Neuronal stem cell (in vitro differentiated cells): ENCODE data around the gene TM9SF3.

ENCODE experiments used
- DNase-seq: peaks from one replicate; pipeline ENCODE4 v3.0.0-alpha.2; 2013; ENCODE audit warnings: low spot score
- H2AFZ ChIP-seq: one replicate; pipeline ENCODE4 v1.6.1; 2013; ENCODE audit warnings: mild to moderate bottlenecking, low read length, inconsistent platforms
- H2AK5ac ChIP-seq: 2 replicates; pipeline ENCODE4 v1.6.1; 2013; ENCODE audit warnings: low read depth, mild to moderate bottlenecking, inconsistent platforms, low read length, moderate library complexity, mixed read lengths
- H2BK120ac ChIP-seq: 2 replicates; pipeline ENCODE4 v1.6.1; 2013; ENCODE audit warnings: low read depth, mild to moderate bottlenecking, inconsistent platforms, low read length, moderate library complexity, mixed read lengths
- H2BK12ac ChIP-seq: one replicate; pipeline ENCODE4 v1.6.1; 2013; ENCODE audit warnings: low read length, inconsistent platforms
- H2BK15ac ChIP-seq: 2 replicates; pipeline ENCODE4 v1.6.1; 2013; ENCODE audit warnings: mild to moderate bottlenecking, low read length, inconsistent platforms, mixed read lengths
- H2BK5ac ChIP-seq: one replicate; pipeline ENCODE4 v1.6.1; 2013; ENCODE audit warnings: inconsistent platforms, mild to moderate bottlenecking, low read length, moderate library complexity
- H3K14ac ChIP-seq: one replicate; pipeline ENCODE4 v1.6.1; 2013; ENCODE audit warnings: low read length, inconsistent platforms
- H3K18ac ChIP-seq: 2 replicates; pipeline ENCODE4 v1.6.1; 2013; ENCODE audit warnings: low read length, inconsistent platforms
- H3K23ac ChIP-seq: 2 replicates; pipeline ENCODE4 v1.6.1; 2013; ENCODE audit warnings: low read depth, mild to moderate bottlenecking, mixed read lengths, low read length, inconsistent platforms; ENCODE audit not compliant: poor library complexity
- H3K27ac ChIP-seq: replicated peaks from 3 replicates; pipeline ENCODE4 v1.5.1; 2013; ENCODE audit warnings: low read length, inconsistent platforms
- H3K27me3 ChIP-seq, 3 experiments: 2 replicates each; pipeline ENCODE4 v1.6.1; 2013; ENCODE audit warnings: low read length in 3 of 3, mild to moderate bottlenecking in 2 of 3, inconsistent platforms in 1 of 3, low read depth in 1 of 3, mixed read lengths in 1 of 3, moderate library complexity in 1 of 3; ENCODE audit not compliant: control insufficient read depth in 3 of 3, insufficient read depth in 3 of 3
- H3K36me3 ChIP-seq, 2 donors: replicated peaks in 1 of 2; 2 replicates each; pipeline ENCODE4 v1.6.1; 2013; ENCODE audit warnings: low read length in 2 of 2; ENCODE audit not compliant: control insufficient read depth in 2 of 2, insufficient read depth in 2 of 2
- H3K4ac ChIP-seq: 2 replicates; pipeline ENCODE4 v1.6.1; 2013; ENCODE audit warnings: inconsistent platforms, mild to moderate bottlenecking, low read length, moderate library complexity
- H3K4me1 ChIP-seq, 2 donors: 1 replicate in 1 of 2; 2 replicates in 1 of 2; pipeline ENCODE4 v1.6.1; 2013; ENCODE audit warnings: low read length in 2 of 2, low read depth in 1 of 2; ENCODE audit not compliant: control insufficient read depth in 2 of 2, insufficient read depth in 1 of 2
- H3K4me2 ChIP-seq: one replicate; pipeline ENCODE4 v1.6.1; 2013; ENCODE audit warnings: mild to moderate bottlenecking, low read length, inconsistent platforms; ENCODE audit not compliant: insufficient read depth, poor library complexity, severe bottlenecking
- H3K4me3 ChIP-seq, 2 donors: 2 replicates each; pipeline ENCODE4 v1.5.1; 2013; ENCODE audit warnings: low read length in 2 of 2, mild to moderate bottlenecking in 2 of 2, inconsistent platforms in 1 of 2, moderate library complexity in 1 of 2
- H3K79me1 ChIP-seq: one replicate; pipeline ENCODE4 v1.6.1; 2013; ENCODE audit warnings: low read depth, mild to moderate bottlenecking, inconsistent platforms, low read length, moderate library complexity
- H3K9ac ChIP-seq: one replicate; pipeline ENCODE4 v1.6.1; 2013; ENCODE audit warnings: mild to moderate bottlenecking, low read depth, low read length, inconsistent platforms; ENCODE audit not compliant: poor library complexity
- H3K9me3 ChIP-seq, 2 donors: replicated peaks in 1 of 2; 2 replicates each; pipeline versions ENCODE3 to v1.6.1; 2013; ENCODE audit warnings: low read length in 2 of 2, mild to moderate bottlenecking in 2 of 2, inconsistent platforms in 1 of 2, low read depth in 1 of 2, mixed read lengths in 1 of 2, moderate library complexity in 1 of 2; ENCODE audit not compliant: control insufficient read depth in 2 of 2, insufficient read depth in 1 of 2
- H4K8ac ChIP-seq: one replicate; pipeline ENCODE4 v1.6.1; 2013; ENCODE audit warnings: low read depth, mild to moderate bottlenecking, inconsistent platforms, low read length, moderate library complexity
- H4K91ac ChIP-seq: one replicate; pipeline ENCODE4 v1.6.1; 2013; ENCODE audit warnings: low read length, low read depth, mild to moderate bottlenecking, inconsistent platforms; ENCODE audit not compliant: poor library complexity
- WGBS, 2 donors: extraction: QIAGEN DNeasy Blood & Tissue Kit; methylation state at CpG; one replicate each; pipeline ENCODE4 v1.1.7; 2013; ENCODE audit warnings: missing lambda C conversion rate in 2 of 2, mixed read lengths in 1 of 2; ENCODE audit not compliant: insufficient read length in 2 of 2, insufficient replicate concordance in 1 of 2; ENCODE audit errors: extremely low coverage in 2 of 2; 5-methylcytosine and 5-hydroxymethylcytosine counted together

TM9SF3 gene

GRCh38 chr10:96512524-96513304 is 74.1 kb downstream of the TM9SF3 start:
- Histone ChIP-seq H3K36me3 (no peaks in the 10 kb centered on the region), H2BK15ac (peak overlapping the region; percentile 47), H3K23ac (peak overlapping the region; percentile 86), H3K9ac (peak overlapping the region; percentile 64), H2AK5ac (no peak overlapping the region), H4K91ac (no peak overlapping the region), H3K4me2 (peak overlapping the region; percentile 98), H3K27ac (no peak overlapping the region), H3K79me1 (no peaks in the 10 kb centered on the region), H4K8ac (no peak overlapping the region), H3K4me3 (peak overlapping the region; percentile 49 to 80), H3K4me1 (peaks cover 8 to 13% of the 10 kb centered on the region in 2 donors), H3K4ac (no peak overlapping the region), H3K14ac (peak overlapping the region; percentile 75), H3K9me3 (peaks cover 0 to 2% of the 10 kb centered on the region in 2 donors), H2BK5ac (no peak overlapping the region), H3K27me3 (peaks cover 0 to 31% (median 19%) of the 10 kb centered on the region in 3 experiments), H2AFZ (peak overlapping the region; percentile 96), H3K18ac (peak overlapping the region; percentile 80), H2BK12ac (no peak overlapping the region), H2BK120ac (no peak overlapping the region)
- WGBS, 2 donors = no CpG with 5 or more reads among the region's 65 CpGs
- DNase-seq = no peak

- Histone ChIP-seq H3K14ac (no peak overlapping the region), H3K9ac (no peak overlapping the region), H3K27me3 (peaks cover 0 to 31% (median 19%) of the 10 kb centered on the region in 3 experiments), H3K36me3 (no peaks in the 10 kb centered on the region), H3K79me1 (no peaks in the 10 kb centered on the region), H2AK5ac (peak overlapping the region; percentile 78), H2BK120ac (no peak overlapping the region), H4K8ac (no peak overlapping the region), H3K4ac (no peak overlapping the region), H2BK15ac (no peak overlapping the region), H2BK12ac (no peak overlapping the region), H3K23ac (no peak overlapping the region), H4K91ac (no peak overlapping the region), H3K4me1 (peaks cover 8 to 13% of the 10 kb centered on the region in 2 donors), H3K18ac (no peak overlapping the region), H2AFZ (no peak overlapping the region), H2BK5ac (no peak overlapping the region), H3K9me3 (peaks cover 0 to 2% of the 10 kb centered on the region in 2 donors), H3K27ac (no peak overlapping the region), H3K4me2 (no peak overlapping the region), H3K4me3 (no peak overlapping the region)
- WGBS, 2 donors = no CpG with 5 or more reads among the region's 7 CpGs
- no peak for DNase-seq
Observed at GRCh38 chr10:96511044-96511945, 75.5 kb downstream of the TM9SF3 start.

- Histone ChIP-seq H3K4me1 (peaks cover 5 to 12% of the 10 kb centered on the region in 2 donors), H2AK5ac (no peak overlapping the region), H2BK15ac (no peak overlapping the region), H3K9me3 (peaks cover 0 to 2% of the 10 kb centered on the region in 2 donors), H3K14ac (no peak overlapping the region), H2BK5ac (no peak overlapping the region), H3K4me2 (no peak overlapping the region), H3K27me3 (peaks cover 0 to 28% (median 16%) of the 10 kb centered on the region in 3 experiments), H3K79me1 (no peaks in the 10 kb centered on the region), H3K36me3 (no peaks in the 10 kb centered on the region), H4K91ac (no peak overlapping the region), H3K4me3 (no peak overlapping the region), H3K23ac (no peak overlapping the region), H3K18ac (peak overlapping the region; percentile 6), H3K27ac (peak overlapping the region; percentile 15), H2BK120ac (no peak overlapping the region), H2AFZ (no peak overlapping the region), H3K4ac (no peak overlapping the region), H3K9ac (no peak overlapping the region), H4K8ac (no peak overlapping the region), H2BK12ac (no peak overlapping the region)
- no CpG with 5 or more reads among the region's 3 CpGs for WGBS, 2 donors
- no peak for DNase-seq
Observed at GRCh38 chr10:96509017-96509641, 77.7 kb downstream of the TM9SF3 start.
